PC-9 (cell line): ENCODE data around the gene TLN1.

ENCODE experiments used
- CTCF ChIP-seq: fragments of 200-600 bp; sonication (generic); conservative IDR thresholded peaks from 2 replicates; pipeline ENCODE4 v1.6.1; 2017; ENCODE audit warnings: mixed run types, antibody characterized with exemption, mild to moderate bottlenecking, moderate library complexity
- EZH2 ChIP-seq: fragments of 200-600 bp; sonication (generic); IDR thresholded peaks from 2 replicates; pipeline ENCODE4 v1.8.0; 2017; ENCODE audit warnings: antibody characterized with exemption, low read depth

- TF ChIP-seq CTCF (no peak), EZH2 (no peak)
These were observed 25.0 kb downstream of the TLN1 start for GRCh38 chr9:35706951-35707350.
